HEK293 (cell line): ENCODE results near the gene FZD2.

Experiments used
- ZBTB10 ChIP-seq: fragments of 450-650 bp; formaldehyde crosslinking; IDR thresholded peaks from 2 replicates; pipeline ENCODE4 v1.5.1; 2016; ENCODE audit warnings: missing biosample characterization, missing genetic modification characterization
- TF ChIP-seq, protein P1 (sequence below): fragments of 450-650 bp; formaldehyde crosslinking; IDR thresholded peaks from 2 replicates; pipeline ENCODE4 v1.5.1; 2016; ENCODE audit warnings: missing biosample characterization, missing genetic modification characterization

DNA sequence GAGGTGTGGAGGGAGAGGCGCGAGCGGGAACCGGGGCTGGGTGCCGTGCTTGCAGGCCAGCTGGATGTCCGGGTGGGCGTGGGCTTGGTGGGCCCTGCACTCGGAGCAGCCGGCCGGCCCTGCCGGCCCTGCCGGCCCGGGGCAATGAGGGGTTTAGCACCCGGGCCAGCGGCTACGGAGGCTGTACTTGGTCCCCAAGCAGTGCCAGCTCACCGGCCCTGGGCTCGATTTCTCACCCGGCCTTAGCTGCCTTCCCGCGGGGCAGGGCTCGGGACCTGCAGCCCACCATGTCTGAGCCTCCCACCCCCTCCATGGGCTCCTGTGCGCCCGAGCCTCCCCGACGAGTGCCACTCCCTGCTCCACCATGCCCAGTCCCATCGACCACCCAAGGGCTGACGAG, 29.3 kb upstream of the FZD2 start:
- TF ChIP-seq, protein P1, sequence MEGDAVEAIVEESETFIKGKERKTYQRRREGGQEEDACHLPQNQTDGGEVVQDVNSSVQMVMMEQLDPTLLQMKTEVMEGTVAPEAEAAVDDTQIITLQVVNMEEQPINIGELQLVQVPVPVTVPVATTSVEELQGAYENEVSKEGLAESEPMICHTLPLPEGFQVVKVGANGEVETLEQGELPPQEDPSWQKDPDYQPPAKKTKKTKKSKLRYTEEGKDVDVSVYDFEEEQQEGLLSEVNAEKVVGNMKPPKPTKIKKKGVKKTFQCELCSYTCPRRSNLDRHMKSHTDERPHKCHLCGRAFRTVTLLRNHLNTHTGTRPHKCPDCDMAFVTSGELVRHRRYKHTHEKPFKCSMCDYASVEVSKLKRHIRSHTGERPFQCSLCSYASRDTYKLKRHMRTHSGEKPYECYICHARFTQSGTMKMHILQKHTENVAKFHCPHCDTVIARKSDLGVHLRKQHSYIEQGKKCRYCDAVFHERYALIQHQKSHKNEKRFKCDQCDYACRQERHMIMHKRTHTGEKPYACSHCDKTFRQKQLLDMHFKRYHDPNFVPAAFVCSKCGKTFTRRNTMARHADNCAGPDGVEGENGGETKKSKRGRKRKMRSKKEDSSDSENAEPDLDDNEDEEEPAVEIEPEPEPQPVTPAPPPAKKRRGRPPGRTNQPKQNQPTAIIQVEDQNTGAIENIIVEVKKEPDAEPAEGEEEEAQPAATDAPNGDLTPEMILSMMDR (tag by site-specific recombination), result no peak
- TF ChIP-seq ZBTB10, result no peak
